MCF 10A (cell line): ENCODE measurements around the gene MOB3B. TPM values are rescaled to one million over a fixed set of nuclear protein-coding genes. Genes with fewer than 3 reads are reported as not detected.
A peak's percentile ranks its signal among the peaks of the same experiment; 100 is the strongest.

ENCODE experiments used
- BruUV-seq: library from RNA; stranded (reverse); fragments of 400-500 nt; replicated peaks from 2 replicates; lab custom pipeline; 2021; lab: Mats Ljungman, UMichigan
- CTCF ChIA-PET: fragments of 300-600 bp; sonication (Branson Sonifier 250); formaldehyde crosslinking; extraction: SDS; loops from one replicate; lab custom pipeline; 2021; ENCODE audit warnings: antibody characterized with exemption, inconsistent platforms; lab: Yijun Ruan, JAX
- POLR2A ChIA-PET: fragments of 300-600, 350-650 bp; sonication (Branson Sonifier 250); formaldehyde crosslinking; extraction: SDS; loops from one replicate; lab custom pipeline; 2020; ENCODE audit warnings: antibody characterized with exemption, inconsistent platforms; lab: Yijun Ruan, JAX
- DNase-seq: peaks from one replicate; pipeline ENCODE4 v3.0.0-alpha.2; 2018; ENCODE audit not compliant: unreplicated experiment
- H3K27ac Mint-ChIP-seq: one replicate; pipeline ENCODE4 v1.8.0; 2022; ENCODE audit warnings: mild to moderate bottlenecking, low read depth, mixed read lengths; ENCODE audit not compliant: unreplicated experiment
- H3K27me3 Mint-ChIP-seq: one replicate; pipeline ENCODE4 v1.8.0; 2022; ENCODE audit warnings: mixed read lengths; ENCODE audit not compliant: insufficient read depth, unreplicated experiment
- H3K36me3 Mint-ChIP-seq: one replicate; pipeline ENCODE4 v1.8.0; 2022; ENCODE audit warnings: mild to moderate bottlenecking, moderate library complexity, mixed read lengths; ENCODE audit not compliant: insufficient read depth, unreplicated experiment
- H3K4me1 Mint-ChIP-seq: one replicate; pipeline ENCODE4 v1.8.0; 2022; ENCODE audit warnings: mixed read lengths; ENCODE audit not compliant: insufficient read depth, unreplicated experiment
- H3K4me3 Mint-ChIP-seq: one replicate; pipeline ENCODE4 v1.8.0; 2022; ENCODE audit warnings: mild to moderate bottlenecking, moderate library complexity, mixed read lengths; ENCODE audit not compliant: unreplicated experiment
- H3K9me3 Mint-ChIP-seq: one replicate; pipeline ENCODE4 v1.8.0; 2022; ENCODE audit warnings: mixed read lengths; ENCODE audit not compliant: unreplicated experiment
- intact Hi-C: fragments of 100-400 bp; cut with micrococcal nuclease; formaldehyde crosslinking; loops from 2 replicates; pipeline ENCODE4 v1.14.1; 2022
- total RNA-seq: library from RNA; stranded (reverse); gene quantifications from 2 replicates; pipeline ENCODE4 v1.2.3, GENCODE V29; 2022
- TF ChIP-seq, protein P1 (sequence below): fragments of 200-600 bp; IDR thresholded peaks from one replicate; pipeline ENCODE4 v1.8.0; 2022; ENCODE audit warnings: antibody characterized with exemption, mild to moderate bottlenecking; ENCODE audit not compliant: unreplicated experiment

Gene MOB3B
- total RNA-seq, 1 experiment from 2014 or later, result 3.7 TPM

DNA sequence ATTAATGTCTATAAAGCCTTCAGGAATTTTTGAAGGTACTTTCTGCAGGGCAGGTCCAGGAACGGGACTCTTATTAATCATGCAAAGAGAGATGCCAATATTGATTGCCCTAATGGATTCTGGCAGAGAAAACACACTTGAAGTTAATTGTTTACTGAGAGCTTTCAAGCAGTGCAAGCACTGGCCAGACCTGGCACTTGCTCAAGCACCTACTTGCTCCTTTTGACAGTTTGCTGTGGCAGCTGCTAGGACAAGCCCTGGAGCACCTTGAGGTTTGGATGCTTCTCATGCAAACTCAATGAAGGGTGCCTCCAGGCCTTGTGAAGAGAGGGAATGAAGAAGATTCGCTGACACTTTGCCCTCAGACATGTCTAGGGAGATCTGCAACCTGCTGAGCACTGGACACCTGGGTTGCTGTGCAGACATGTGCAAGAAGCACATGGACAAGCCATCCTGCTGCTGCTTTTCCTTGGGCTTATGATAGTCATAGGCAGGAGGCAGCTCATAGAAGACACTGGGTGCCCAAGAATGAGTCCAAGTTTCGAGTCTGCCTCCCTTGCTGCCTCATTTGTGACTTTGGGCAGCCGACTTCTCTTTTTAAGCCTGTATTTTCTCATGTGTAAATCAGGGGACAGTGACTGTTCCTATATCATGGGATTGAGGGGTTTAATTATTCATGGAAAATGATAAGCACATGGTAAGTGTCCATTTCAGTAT, 143.8 kb downstream of the MOB3B start:
- H3K9me3 Mint-ChIP-seq, result no peaks in the 10 kb centered on the region
- peak; percentile 7 for DNase-seq
- no peaks in the 10 kb centered on the region for H3K27me3 Mint-ChIP-seq
- H3K27ac Mint-ChIP-seq, result no peak overlapping the region
- intact Hi-C loops, result no loop called here
- H3K4me1 Mint-ChIP-seq, result peaks cover 56% of the 10 kb centered on the region
- TF ChIP-seq, protein P1, sequence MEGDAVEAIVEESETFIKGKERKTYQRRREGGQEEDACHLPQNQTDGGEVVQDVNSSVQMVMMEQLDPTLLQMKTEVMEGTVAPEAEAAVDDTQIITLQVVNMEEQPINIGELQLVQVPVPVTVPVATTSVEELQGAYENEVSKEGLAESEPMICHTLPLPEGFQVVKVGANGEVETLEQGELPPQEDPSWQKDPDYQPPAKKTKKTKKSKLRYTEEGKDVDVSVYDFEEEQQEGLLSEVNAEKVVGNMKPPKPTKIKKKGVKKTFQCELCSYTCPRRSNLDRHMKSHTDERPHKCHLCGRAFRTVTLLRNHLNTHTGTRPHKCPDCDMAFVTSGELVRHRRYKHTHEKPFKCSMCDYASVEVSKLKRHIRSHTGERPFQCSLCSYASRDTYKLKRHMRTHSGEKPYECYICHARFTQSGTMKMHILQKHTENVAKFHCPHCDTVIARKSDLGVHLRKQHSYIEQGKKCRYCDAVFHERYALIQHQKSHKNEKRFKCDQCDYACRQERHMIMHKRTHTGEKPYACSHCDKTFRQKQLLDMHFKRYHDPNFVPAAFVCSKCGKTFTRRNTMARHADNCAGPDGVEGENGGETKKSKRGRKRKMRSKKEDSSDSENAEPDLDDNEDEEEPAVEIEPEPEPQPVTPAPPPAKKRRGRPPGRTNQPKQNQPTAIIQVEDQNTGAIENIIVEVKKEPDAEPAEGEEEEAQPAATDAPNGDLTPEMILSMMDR, result no peak
- no TSS peak for BruUV-seq
- no peaks in the 10 kb centered on the region for H3K36me3 Mint-ChIP-seq
- ChIA-PET POLR2A (interaction anchor here (0.6 to 3.7 kb wide), 21 partner anchors 9 to 256 kb away, joined by 3 to 25 read pairs (median 4); partner anchors contain the start of gene MOB3B), CTCF (interaction anchor here (0.6 to 1.6 kb wide), 2 partner anchors 70 to 152 kb away, joined by 3 to 4 read pairs; no protein-coding TSS in a partner anchor)
- no peak overlapping the region for H3K4me3 Mint-ChIP-seq

DNA sequence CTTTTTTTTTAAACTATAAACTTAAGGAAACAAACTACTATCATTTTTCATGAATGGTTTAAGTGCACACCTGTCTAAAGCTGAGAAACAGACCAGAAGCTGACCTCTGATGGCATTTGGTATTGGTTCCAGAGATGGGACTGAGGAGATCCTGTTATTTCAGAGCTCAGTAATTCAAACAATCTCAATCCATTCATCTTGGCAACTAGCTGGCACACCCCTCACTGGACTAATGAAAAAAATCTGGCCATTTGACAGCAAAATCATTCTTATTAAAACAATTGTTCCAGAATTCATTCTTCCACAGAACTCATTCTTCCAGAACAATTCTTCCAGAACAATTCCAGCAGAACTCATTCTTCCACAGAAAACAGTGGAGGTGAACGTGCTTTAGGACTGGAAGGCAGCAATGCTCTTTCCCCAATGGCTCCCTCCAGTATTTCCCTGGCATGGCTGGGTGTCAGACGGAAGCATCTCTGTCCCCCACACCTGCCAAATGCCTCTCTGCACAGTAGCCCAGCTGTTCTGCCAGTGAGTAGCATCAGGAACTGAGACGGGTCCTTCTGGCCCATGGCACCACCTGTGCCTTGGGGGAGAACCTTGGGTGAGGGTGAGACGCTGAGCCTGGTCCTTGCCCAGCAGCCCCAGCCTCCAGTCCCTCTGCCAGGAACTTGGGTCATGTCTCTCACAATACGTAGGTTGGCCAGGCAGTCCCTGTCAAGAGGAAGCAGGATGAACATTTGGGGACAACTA, 145.2 kb downstream of the MOB3B start:
- ChIA-PET POLR2A (interaction anchor here (1.0 to 3.7 kb wide), 6 partner anchors 9 to 189 kb away, joined by 3 to 14 read pairs (median 4); partner anchors contain the start of gene C9orf72), CTCF (interaction anchor here (0.8 kb wide), 1 partner anchor 50 kb away, joined by 3 read pairs; no protein-coding TSS in a partner anchor)
- no peaks in the 10 kb centered on the region for H3K9me3 Mint-ChIP-seq
- peaks cover 56% of the 10 kb centered on the region for H3K4me1 Mint-ChIP-seq
- H3K36me3 Mint-ChIP-seq, result no peaks in the 10 kb centered on the region
- DNase-seq, result no peak
- intact Hi-C loops, result no loop called here
- TF ChIP-seq, protein P1, result no peak
- H3K27ac Mint-ChIP-seq, result no peak overlapping the region
- H3K27me3 Mint-ChIP-seq, result no peaks in the 10 kb centered on the region
- BruUV-seq, result no TSS peak
- H3K4me3 Mint-ChIP-seq, result no peak overlapping the region

DNA sequence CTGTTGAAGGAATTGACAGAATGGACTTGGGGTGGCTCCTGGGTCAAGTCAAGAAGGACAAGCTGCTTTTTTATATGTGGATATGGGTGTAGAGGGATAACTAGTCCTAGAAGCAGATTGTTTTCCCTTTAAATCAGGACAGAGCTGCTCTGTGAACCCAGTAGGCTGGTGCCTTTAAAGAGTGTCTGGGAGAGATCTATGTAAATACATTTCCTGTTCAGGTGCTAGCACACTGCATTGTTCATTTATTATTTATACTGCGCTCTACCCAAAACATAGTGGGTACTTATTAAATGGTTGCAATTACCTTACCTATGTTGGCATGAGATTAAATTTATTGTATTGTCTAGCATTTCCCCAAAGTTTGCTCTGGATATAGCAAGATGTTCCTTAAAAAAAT, 146.1 kb downstream of the MOB3B start:
- DNase-seq, result no peak
- H3K27me3 Mint-ChIP-seq, result no peaks in the 10 kb centered on the region
- intact Hi-C loops, result no loop called here
- H3K4me1 Mint-ChIP-seq, result peaks cover 50% of the 10 kb centered on the region
- ChIA-PET POLR2A (interaction anchor here (1.4 to 2.3 kb wide), 3 partner anchors 15 to 190 kb away, joined by 3 to 6 read pairs (median 3); partner anchors contain the start of gene C9orf72), CTCF (interaction anchor here (0.6 to 0.8 kb wide), 2 partner anchors 29 to 49 kb away, joined by 3 read pairs; no protein-coding TSS in a partner anchor)
- BruUV-seq, result no TSS peak
- no peak overlapping the region for H3K27ac Mint-ChIP-seq
- no peaks in the 10 kb centered on the region for H3K36me3 Mint-ChIP-seq
- H3K4me3 Mint-ChIP-seq, result no peak overlapping the region
- TF ChIP-seq, protein P1, result no peak
- no peaks in the 10 kb centered on the region for H3K9me3 Mint-ChIP-seq

DNA sequence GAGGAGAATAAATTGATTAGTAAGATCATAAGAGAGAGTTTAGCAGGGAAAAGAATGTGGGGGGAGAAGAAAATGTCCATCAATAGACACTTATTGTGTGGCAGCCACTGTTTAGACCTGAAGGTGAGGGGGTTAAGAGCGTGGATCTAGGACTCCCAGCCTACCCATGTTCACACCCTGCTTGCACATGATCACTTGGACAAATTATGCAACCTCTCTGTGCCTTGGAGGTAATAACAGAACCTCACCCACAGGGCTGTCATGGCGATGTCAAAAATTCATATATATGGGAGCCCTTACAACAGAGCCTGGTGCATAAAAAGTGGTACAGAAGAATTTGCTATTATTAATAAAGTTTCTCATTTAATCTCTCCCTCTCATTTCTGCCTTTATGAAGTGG, 146.6 kb downstream of the MOB3B start:
- no peaks in the 10 kb centered on the region for H3K36me3 Mint-ChIP-seq
- intact Hi-C loops, result no loop called here
- no peak overlapping the region for H3K27ac Mint-ChIP-seq
- DNase-seq, result peak; percentile 26
- no peaks in the 10 kb centered on the region for H3K27me3 Mint-ChIP-seq
- TF ChIP-seq, protein P1, result no peak
- H3K4me3 Mint-ChIP-seq, result no peak overlapping the region
- H3K9me3 Mint-ChIP-seq, result no peaks in the 10 kb centered on the region
- BruUV-seq, result no TSS peak
- ChIA-PET POLR2A (interaction anchor here (1.4 to 1.5 kb wide), 2 partner anchors 21 to 190 kb away, joined by 3 read pairs; partner anchors contain the start of gene C9orf72), CTCF (no interaction called here)
- peaks cover 50% of the 10 kb centered on the region for H3K4me1 Mint-ChIP-seq
